Right lobe of liver (tissue), 6 donors: ENCODE results near the gene CARNS1. TPM values are rescaled to one million over a fixed set of nuclear protein-coding genes. Genes with fewer than 3 reads are reported as not detected.

ENCODE experiments used
- ATAC-seq, 4 donors: fragments of 200-7000 bp; cut with Tn5 transposase; one replicate each; pipeline ENCODE4 v1.9.1; 2020; ENCODE audit warnings: mild to moderate bottlenecking in 4 of 4, moderate library complexity in 4 of 4
- DNase-seq, 3 donors: peaks; one replicate each; pipeline ENCODE4 v3.0.0-alpha.2; 2020
- H3K27ac ChIP-seq, 3 donors: fragments of 200-600 bp; one replicate each; pipeline ENCODE4 v1.8.0; 2022
- H3K27me3 ChIP-seq, 2 donors: fragments of 200-600 bp; one replicate each; pipeline ENCODE4 v1.8.0; 2022
- H3K36me3 ChIP-seq, 4 donors: fragments of 200-600 bp; sonication (generic) in 1 of 4; one replicate each; pipeline versions ENCODE4 v1.5.1 to v1.8.0; 2017 to 2022; ENCODE audit warnings: control low read depth in 1 of 4
- H3K4me1 ChIP-seq, 4 donors: fragments of 200-600 bp; sonication (generic) in 1 of 4; one replicate each; pipeline versions ENCODE4 v1.5.1 to v1.8.0; 2017 to 2022; ENCODE audit warnings: control low read depth in 1 of 4
- H3K4me3 ChIP-seq, 3 donors: fragments of 200-600 bp; one replicate each; pipeline ENCODE4 v1.8.0; 2022
- H3K9me3 ChIP-seq, 4 donors: fragments of 200-600 bp; sonication (generic) in 1 of 4; one replicate each; pipeline versions ENCODE4 v1.5.1 to v1.8.0; 2017 to 2022; ENCODE audit warnings: control low read depth in 1 of 4
- POLR2A ChIP-seq: fragments of 450-650 bp; IDR thresholded peaks from one replicate; pipeline ENCODE4 v1.6.1; 2017; ENCODE audit warnings: antibody characterized with exemption, mild to moderate bottlenecking
- WGBS: methylation state at CpG from one replicate; pipeline ENCODE4 v1.1.6; 2018; ENCODE audit warnings: low coverage, low lambda C conversion rate; ENCODE audit not compliant: insufficient coverage; ENCODE audit errors: missing lambda C conversion rate; 5-methylcytosine and 5-hydroxymethylcytosine counted together
- intact Hi-C, 2 donors: fragments of 100-400 bp; cut with DNase I; formaldehyde crosslinking; loops; one replicate each; pipeline versions ENCODE4 v1.11.2 to v1.14.1; 2022
- total RNA-seq, 6 experiments: library from RNA; depleted of rRNA in 2 of 6; stranded (reverse); fragments of >200 nt in 2 of 6; fragmentation: NEBNext Ultra II Directional in 3 of 6; extraction: Animal tissue kit (Norgen Biotek cat#: 25700) in 3 of 6; gene quantifications; one replicate each; pipeline versions ENCODE4 v1.1.0 to v1.2.4, GENCODE V29; 2016 to 2023
- TF ChIP-seq, protein P1 (sequence below), 4 donors: fragments of 200-600 bp in 3 of 4; fragments of 450-650 bp in 1 of 4; IDR thresholded peaks; one replicate each; pipeline versions ENCODE4 v1.5.1 to v1.8.0; 2016 to 2022; ENCODE audit warnings: antibody characterized with exemption in 4 of 4, mild to moderate bottlenecking in 2 of 4
- donor health status: DM: no; HTN: yes; CAD: no.
- donor health status: DM: no; HTN: no; CAD: no.
- donor health status: DM: no; HTN: no; CAD: no.
- donor health status: DM: no; HTN: yes; CAD: no.
- donor health status: DM: no; HTN: yes; CAD: no.

Gene CARNS1
- total RNA-seq, 6 experiments from 2014 or later, result 0.12 to 0.31 (median 0.22) TPM; not detected in 1

DNA sequence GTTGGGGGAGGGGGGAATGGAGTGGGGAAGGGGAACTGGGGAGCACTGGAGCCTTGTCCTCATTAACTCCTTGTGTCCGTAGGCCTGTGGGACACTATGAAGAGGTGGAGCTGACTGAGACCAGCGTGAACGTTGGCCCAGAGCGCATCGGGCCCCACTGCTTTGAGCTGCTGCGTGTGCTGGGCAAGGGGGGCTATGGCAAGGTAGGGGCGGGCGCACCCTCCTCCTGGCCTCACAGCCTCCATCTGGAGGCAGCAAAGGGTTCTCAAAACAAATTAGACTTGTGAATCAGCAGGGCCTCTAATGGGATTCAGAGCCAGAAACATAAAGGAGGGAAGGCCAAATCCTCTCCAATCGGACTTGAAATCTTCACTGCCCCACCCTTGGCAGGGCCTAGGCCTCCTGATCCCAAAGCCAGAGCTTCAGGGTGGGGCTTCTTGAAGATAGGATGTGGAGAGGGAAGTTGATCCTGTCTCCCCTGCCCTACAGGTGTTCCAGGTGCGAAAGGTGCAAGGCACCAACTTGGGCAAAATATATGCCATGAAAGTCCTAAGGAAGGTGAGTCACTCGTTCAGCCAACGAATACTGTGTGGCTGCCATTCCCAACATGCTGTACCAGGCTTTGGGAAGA lies 13.7 kb downstream of the CARNS1 start:
- WGBS, result 0% methylated on average over 2 of the region's 12 CpGs
- DNase-seq, result no peak
- intact Hi-C loops, result no loop called here
- Histone ChIP-seq H3K9me3 (no peaks in the 10 kb centered on the region), H3K4me3 (peak overlapping the region; percentile 61 to 79 (median 74)), H3K4me1 (peaks cover 0 to 19% (median 2%) of the 10 kb centered on the region in 4 donors), H3K27ac (peak overlapping the region in 1 of 3 donors; percentile 84), H3K27me3 (no peaks in the 10 kb centered on the region), H3K36me3 (peaks cover 0 to 30% (median 8%) of the 10 kb centered on the region in 4 donors)
- peak in 1 of 4 donors; percentile 0 for ATAC-seq
- TF ChIP-seq POLR2A, result no peak
- TF ChIP-seq, protein P1, sequence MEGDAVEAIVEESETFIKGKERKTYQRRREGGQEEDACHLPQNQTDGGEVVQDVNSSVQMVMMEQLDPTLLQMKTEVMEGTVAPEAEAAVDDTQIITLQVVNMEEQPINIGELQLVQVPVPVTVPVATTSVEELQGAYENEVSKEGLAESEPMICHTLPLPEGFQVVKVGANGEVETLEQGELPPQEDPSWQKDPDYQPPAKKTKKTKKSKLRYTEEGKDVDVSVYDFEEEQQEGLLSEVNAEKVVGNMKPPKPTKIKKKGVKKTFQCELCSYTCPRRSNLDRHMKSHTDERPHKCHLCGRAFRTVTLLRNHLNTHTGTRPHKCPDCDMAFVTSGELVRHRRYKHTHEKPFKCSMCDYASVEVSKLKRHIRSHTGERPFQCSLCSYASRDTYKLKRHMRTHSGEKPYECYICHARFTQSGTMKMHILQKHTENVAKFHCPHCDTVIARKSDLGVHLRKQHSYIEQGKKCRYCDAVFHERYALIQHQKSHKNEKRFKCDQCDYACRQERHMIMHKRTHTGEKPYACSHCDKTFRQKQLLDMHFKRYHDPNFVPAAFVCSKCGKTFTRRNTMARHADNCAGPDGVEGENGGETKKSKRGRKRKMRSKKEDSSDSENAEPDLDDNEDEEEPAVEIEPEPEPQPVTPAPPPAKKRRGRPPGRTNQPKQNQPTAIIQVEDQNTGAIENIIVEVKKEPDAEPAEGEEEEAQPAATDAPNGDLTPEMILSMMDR (IDR thresholded peaks at IDR 0.05), result no peak

DNA sequence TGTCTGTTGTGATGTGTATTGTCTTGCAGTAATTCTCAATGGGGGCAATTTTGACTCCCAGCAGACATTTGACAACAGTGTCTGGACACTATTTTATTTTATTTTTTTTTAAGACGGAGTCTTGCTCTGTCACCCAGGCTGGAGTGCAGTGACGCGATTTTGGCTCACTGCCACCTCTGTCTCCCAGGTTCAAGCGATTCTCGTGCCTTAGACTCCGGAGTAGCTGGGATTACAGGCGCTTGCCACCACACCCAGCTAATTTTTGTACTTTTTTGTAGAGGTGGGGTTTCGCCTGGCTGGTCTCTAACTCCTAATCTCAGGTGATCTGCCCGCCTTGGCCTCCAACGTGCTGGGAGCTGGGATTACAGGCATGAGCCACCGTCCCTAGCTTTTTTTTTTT lies 14.2 kb downstream of the CARNS1 start:
- Histone ChIP-seq H3K4me3 (no peak overlapping the region), H3K27ac (no peak overlapping the region), H3K9me3 (no peaks in the 10 kb centered on the region), H3K36me3 (peaks cover 0 to 35% (median 11%) of the 10 kb centered on the region in 4 donors), H3K4me1 (peaks cover 0 to 19% (median 2%) of the 10 kb centered on the region in 4 donors), H3K27me3 (no peaks in the 10 kb centered on the region)
- WGBS, result 67% methylated on average over 8 of the region's 11 CpGs
- TF ChIP-seq, protein P1 (IDR thresholded peaks at IDR 0.05), result no peak
- no peak for TF ChIP-seq POLR2A
- intact Hi-C loops, result no loop called here
- ATAC-seq (no peak), DNase-seq (no peak)

DNA sequence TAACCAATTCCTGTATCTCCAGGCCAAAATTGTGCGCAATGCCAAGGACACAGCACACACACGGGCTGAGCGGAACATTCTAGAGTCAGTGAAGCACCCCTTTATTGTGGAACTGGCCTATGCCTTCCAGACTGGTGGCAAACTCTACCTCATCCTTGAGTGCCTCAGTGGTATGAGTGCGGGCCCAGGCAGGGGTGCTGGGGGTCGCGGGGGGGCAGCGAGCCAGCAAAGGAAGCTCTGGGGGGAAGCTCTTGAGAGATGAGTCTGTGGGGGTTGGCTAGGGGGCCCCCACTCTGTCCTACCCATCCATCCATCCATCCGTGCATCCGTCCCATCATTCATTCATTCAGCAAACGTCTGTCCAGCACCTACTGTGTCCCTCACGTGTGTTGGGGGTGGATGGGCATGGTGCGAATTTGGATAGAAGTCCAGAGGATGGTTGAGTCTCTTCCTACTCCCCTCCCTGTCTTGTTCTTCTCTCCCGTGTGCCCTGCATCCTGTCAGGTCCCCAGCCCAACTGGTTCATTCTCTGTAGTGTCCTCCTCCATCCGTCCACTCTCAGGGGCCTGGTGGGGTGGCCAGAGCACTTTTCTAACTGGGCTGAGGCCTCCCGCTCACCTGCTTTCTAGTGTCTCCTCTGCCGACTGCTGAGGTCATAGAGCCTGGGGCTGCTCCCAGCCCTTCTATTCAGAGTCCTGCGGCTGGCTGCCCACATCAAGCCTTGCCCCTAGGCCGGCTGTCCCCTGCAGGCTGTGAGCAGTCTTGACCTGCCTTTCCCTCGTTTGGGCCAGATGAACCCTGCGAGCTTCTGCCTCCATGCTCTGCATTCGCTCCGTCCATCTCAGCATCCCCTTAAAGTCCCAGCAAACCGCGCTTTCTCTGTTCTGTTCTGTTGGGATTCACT lies 16.1 kb downstream of the CARNS1 start:
- TF ChIP-seq POLR2A, result no peak
- TF ChIP-seq, protein P1 (IDR thresholded peaks at IDR 0.05), result no peak
- intact Hi-C loops, result no loop called here
- Histone ChIP-seq H3K27ac (no peak overlapping the region), H3K9me3 (no peaks in the 10 kb centered on the region), H3K4me1 (peaks cover 0 to 19% (median 2%) of the 10 kb centered on the region in 4 donors), H3K36me3 (peaks cover 0 to 45% (median 11%) of the 10 kb centered on the region in 4 donors), H3K27me3 (no peaks in the 10 kb centered on the region), H3K4me3 (no peak overlapping the region)
- DNase-seq (no peak), ATAC-seq (no peak)
- 87% methylated on average over 6 of the region's 24 CpGs for WGBS

DNA sequence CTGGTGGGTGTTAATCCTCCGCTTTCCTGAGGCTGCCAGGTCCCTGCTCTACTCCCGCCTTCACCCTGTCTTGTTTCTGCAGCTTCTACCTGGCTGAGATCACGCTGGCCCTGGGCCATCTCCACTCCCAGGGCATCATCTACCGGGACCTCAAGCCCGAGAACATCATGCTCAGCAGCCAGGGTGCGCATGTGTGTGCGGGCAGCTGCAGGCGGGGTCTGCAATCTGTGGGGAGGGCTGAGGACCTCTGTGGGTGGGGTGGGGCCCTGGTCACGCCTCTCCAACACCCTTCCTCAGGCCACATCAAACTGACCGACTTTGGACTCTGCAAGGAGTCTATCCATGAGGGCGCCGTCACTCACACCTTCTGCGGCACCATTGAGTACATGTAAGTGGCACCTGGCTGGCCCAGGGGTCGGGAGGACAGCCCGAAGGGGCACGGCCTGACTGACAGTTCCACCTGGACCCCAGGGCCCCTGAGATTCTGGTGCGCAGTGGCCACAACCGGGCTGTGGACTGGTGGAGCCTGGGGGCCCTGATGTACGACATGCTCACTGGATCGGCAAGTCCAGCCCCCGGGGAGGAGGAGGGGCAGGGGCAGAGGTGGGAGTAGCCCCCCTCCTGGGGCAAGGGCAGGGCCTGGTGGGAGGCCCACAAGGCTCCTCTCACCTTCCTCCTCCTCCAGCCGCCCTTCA lies 17.3 kb downstream of the CARNS1 start:
- no peak overlapping the region for H3K4me3 ChIP-seq
- H3K36me3 ChIP-seq, result peaks cover 0 to 48% (median 11%) of the 10 kb centered on the region in 4 donors
- WGBS, result 100% methylated on average over 3 of the region's 22 CpGs
- DNase-seq (no peak), ATAC-seq (no peak)
- no peaks in the 10 kb centered on the region for H3K27me3 ChIP-seq
- intact Hi-C loops, result no loop called here
- no peaks in the 10 kb centered on the region for H3K9me3 ChIP-seq
- H3K27ac ChIP-seq, result no peak overlapping the region
- peaks cover 0 to 11% (median 2%) of the 10 kb centered on the region in 4 donors for H3K4me1 ChIP-seq
- no peak for TF ChIP-seq POLR2A
- TF ChIP-seq, protein P1 (IDR thresholded peaks at IDR 0.05), result no peak
